Endothelial cell of umbilical vein (primary cell): ENCODE measurements around the gene FLRT2. TPM values are rescaled to one million over a fixed set of nuclear protein-coding genes. Genes with fewer than 3 reads are reported as not detected.
A peak's percentile ranks its signal among the peaks of the same experiment; 100 is the strongest.

Experiments used
- BruUV-seq: library from RNA; stranded (reverse); fragments of 400-500 nt; replicated peaks from 2 replicates; lab custom pipeline; 2021; lab: Mats Ljungman, UMichigan
- CTCF ChIA-PET: fragments of 300-600, 350-600 bp; sonication (Branson Sonifier 250); formaldehyde crosslinking; loops from one replicate; lab custom pipeline; 2021; ENCODE audit warnings: antibody characterized with exemption, inconsistent platforms; lab: Charles Lee
- POLR2A ChIA-PET: fragments of 300-600, 350-600 bp; sonication (Branson Sonifier 250); formaldehyde crosslinking; loops from one replicate; lab custom pipeline; 2021; ENCODE audit warnings: antibody characterized with exemption, inconsistent platforms; lab: Charles Lee
- DNase-seq: peaks from one replicate; pipeline ENCODE4 v3.0.0-alpha.2; 2011; ENCODE audit warnings: low read depth, low spot score
- FAIRE-seq: peaks from 2 replicates; lab custom pipeline; 2011; peaks lifted over from hg19 to GRCh38; lab: Jason Lieb, UNC
- H2AFZ ChIP-seq: 2 replicates; pipeline ENCODE4 v1.6.0; 2012; ENCODE audit warnings: low read depth, low read length, control low read depth, inconsistent platforms
- H3K27ac ChIP-seq: 2 replicates; pipeline ENCODE4 v1.5.1; 2011; ENCODE audit warnings: low read depth, mild to moderate bottlenecking, control low read depth, low read length, moderate library complexity; ENCODE audit not compliant: insufficient read depth
- H3K27me3 ChIP-seq, 2 experiments: 2 replicates each; pipeline versions ENCODE4 v1.6.0 to v1.6.1; 2011; ENCODE audit warnings: low read length in 2 of 2, mixed read lengths in 1 of 2; ENCODE audit not compliant: control insufficient read depth in 2 of 2, insufficient read depth in 2 of 2
- H3K36me3 ChIP-seq, 2 experiments: 2 replicates in 1 of 2; 3 replicates in 1 of 2; pipeline ENCODE4 v1.5.1; 2011; ENCODE audit warnings: low read length in 2 of 2, mild to moderate bottlenecking in 1 of 2, moderate library complexity in 1 of 2; ENCODE audit not compliant: control insufficient read depth in 2 of 2, insufficient read depth in 2 of 2; ENCODE audit errors: extremely low read depth in 1 of 2
- H3K4me1 ChIP-seq: 3 replicates; pipeline ENCODE4 v1.5.1; 2011; ENCODE audit warnings: mild to moderate bottlenecking, low read length; ENCODE audit not compliant: control insufficient read depth, insufficient read depth; ENCODE audit errors: extremely low read depth
- H3K4me2 ChIP-seq: 2 replicates; pipeline ENCODE4 v1.6.1; 2011; ENCODE audit warnings: low read length, control low read depth, mixed read lengths; ENCODE audit not compliant: insufficient read depth
- H3K4me3 ChIP-seq, 3 experiments: fragments of 200-600 bp in 1 of 3; sonication (generic), shearing (Covaris generic) in 1 of 3; replicated peaks in 1 of 3; 2 replicates each; pipeline ENCODE4 v1.5.1; 2011 to 2016; ENCODE audit warnings: control low read depth in 3 of 3, low read length in 3 of 3, mild to moderate bottlenecking in 2 of 3, inconsistent platforms in 1 of 3, low read depth in 1 of 3, moderate library complexity in 1 of 3; ENCODE audit not compliant: insufficient read depth in 1 of 3
- H3K79me2 ChIP-seq: 2 replicates; pipeline ENCODE4 v1.6.0; 2012; ENCODE audit warnings: low read length, inconsistent platforms; ENCODE audit not compliant: control insufficient read depth, insufficient read depth
- H3K9ac ChIP-seq: replicated peaks from 2 replicates; pipeline ENCODE3; 2011; ENCODE audit warnings: low read length, control low read depth; ENCODE audit not compliant: insufficient read depth; ENCODE audit errors: extremely low read depth
- H3K9me1 ChIP-seq: replicated peaks from 3 replicates; pipeline ENCODE4 v1.6.0; 2011; ENCODE audit warnings: mild to moderate bottlenecking, low read length; ENCODE audit not compliant: control insufficient read depth, insufficient read depth; ENCODE audit errors: extremely low read depth
- H3K9me3 ChIP-seq: replicated peaks from 2 replicates; pipeline ENCODE4 v1.5.1; 2012; ENCODE audit warnings: low read length, inconsistent platforms; ENCODE audit not compliant: control insufficient read depth, insufficient read depth
- H4K20me1 ChIP-seq: replicated peaks from 2 replicates; pipeline ENCODE3; 2011; ENCODE audit warnings: mild to moderate bottlenecking, low read length; ENCODE audit not compliant: control insufficient read depth, insufficient read depth; ENCODE audit errors: extremely low read depth
- EZH2 ChIP-seq: IDR thresholded peaks from 2 replicates; pipeline ENCODE4 v1.6.1; 2012; ENCODE audit warnings: borderline replicate concordance, low read depth, mild to moderate bottlenecking, moderate library complexity, low read length, inconsistent platforms; ENCODE audit not compliant: severe bottlenecking
- FOS ChIP-seq: IDR thresholded peaks from 2 replicates; pipeline ENCODE4 v1.6.1; 2011; ENCODE audit warnings: mild to moderate bottlenecking, low read length, moderate library complexity, borderline replicate concordance; ENCODE audit not compliant: insufficient read depth
- GATA2 ChIP-seq: IDR thresholded peaks from 2 replicates; pipeline ENCODE4 v1.7.0; 2011; ENCODE audit warnings: low read depth, mild to moderate bottlenecking, moderate library complexity, mixed read lengths, low read length; ENCODE audit not compliant: insufficient read length, insufficient read depth
- JUN ChIP-seq: IDR thresholded peaks from 2 replicates; pipeline ENCODE4 v1.6.1; 2011; ENCODE audit warnings: borderline replicate concordance, low read depth; ENCODE audit not compliant: insufficient read length, insufficient read depth
- MYC ChIP-seq: IDR thresholded peaks from one replicate; pipeline ENCODE4 v1.6.1; 2011; ENCODE audit warnings: mild to moderate bottlenecking, low read depth, low read length
- POLR2A ChIP-seq: IDR thresholded peaks from 2 replicates; pipeline ENCODE4 v1.6.1; 2012; ENCODE audit warnings: low read depth, mild to moderate bottlenecking, control low read depth, low read length
- POLR2AphosphoS5 ChIP-seq: IDR thresholded peaks from 2 replicates; pipeline ENCODE4 v1.6.1; 2012; ENCODE audit warnings: low read depth, mild to moderate bottlenecking, control low read depth, low read length, moderate library complexity; ENCODE audit not compliant: insufficient read depth
- dilution Hi-C: fragments of 300-500 bp; cut with MboI; formaldehyde crosslinking; loops from one replicate; pipeline ENCODE4 v1.15.0; 2019; ENCODE audit warnings: low sequenced_read_pairs; ENCODE audit not compliant: extremely low pct_ligation_motif_present
- intact Hi-C: fragments of 100-400 bp; cut with micrococcal nuclease; formaldehyde crosslinking; loops from one replicate; pipeline ENCODE4 v1.10.0; 2022
- polyA plus RNA-seq, 4 experiments: library from polyadenylated mRNA; depleted of rRNA in 3 of 4; stranded (reverse) in 3 of 4; unstranded in 1 of 4; fragments of >200 nt; gene quantifications; 2 replicates each; pipeline versions ENCODE4 v1.2.1 to v1.2.3, GENCODE V29; 2011 to 2012; ENCODE audit warnings: missing spikeins in 1 of 4
- total RNA-seq: library from RNA; stranded (reverse); gene quantifications from 2 replicates; pipeline ENCODE4 v1.2.3, GENCODE V29; 2021
- TF ChIP-seq, protein P1 (sequence below), 2 donors: IDR thresholded peaks; 1 replicate in 1 of 2; 2 replicates in 1 of 2; pipeline ENCODE4 v1.5.1; 2011; ENCODE audit warnings: low read length in 2 of 2, mild to moderate bottlenecking in 2 of 2, moderate library complexity in 2 of 2, control low read depth in 1 of 2, inconsistent platforms in 1 of 2, low read depth in 1 of 2; ENCODE audit not compliant: insufficient read depth in 1 of 2; ENCODE audit errors: extremely low read depth in 1 of 2
- TF ChIP-seq, protein P2 (sequence below): IDR thresholded peaks from 2 replicates; pipeline ENCODE4 v1.6.1; 2011; ENCODE audit not compliant: insufficient read depth, insufficient read length

FLRT2 gene
- total and polyA plus RNA-seq, 2 donors (not counting 3 experiments of a cell fraction or from before 2014, with no cell fraction given): 202 to 229 TPM

DNA sequence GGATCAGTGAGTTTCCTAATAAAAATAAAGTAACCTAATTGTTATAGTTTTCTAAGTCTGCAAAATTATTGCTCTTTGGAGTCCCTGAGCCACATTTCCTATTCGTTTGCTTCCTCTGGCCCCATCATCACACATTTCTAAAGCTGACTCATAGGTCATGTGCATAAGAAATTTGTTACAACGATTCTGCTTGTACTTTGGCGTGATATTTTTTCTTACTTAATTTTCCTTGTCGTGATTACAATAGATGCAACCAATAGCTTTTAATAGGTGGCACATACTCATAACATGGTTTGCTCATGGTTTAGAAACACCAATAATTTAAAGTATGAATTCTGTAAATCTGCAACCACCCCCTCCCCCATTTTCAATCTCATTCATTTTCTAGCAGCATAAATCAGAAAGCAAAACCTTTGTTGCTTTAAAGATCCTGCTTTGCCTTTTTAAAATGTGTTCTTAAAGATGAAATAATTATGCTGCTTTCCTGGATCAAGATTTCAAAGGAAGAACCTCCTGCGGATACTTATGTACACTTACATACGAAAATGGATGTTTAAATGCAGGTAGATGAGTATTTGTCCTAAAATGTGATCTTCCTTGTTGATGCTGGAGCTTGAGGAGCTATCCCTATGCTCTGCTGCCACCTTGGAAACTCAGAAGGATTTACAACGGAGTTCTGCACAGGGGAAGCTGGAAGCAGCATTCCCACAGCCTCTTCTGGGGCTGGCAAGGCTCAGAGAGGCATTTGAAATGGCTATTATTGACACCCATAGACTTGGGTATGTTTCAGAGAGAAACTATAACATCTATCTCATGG lies 1.7 kb upstream of the FLRT2 start:
- intact Hi-C loops (loop anchor here (1.0 to 5.0 kb wide), 21 partner anchors 53 to 1711 kb away; no protein-coding TSS in a partner anchor), dilution Hi-C loops (no loop called here)
- Histone ChIP-seq H3K27me3 (no peaks in the 10 kb centered on the region), H4K20me1 (no peaks in the 10 kb centered on the region), H3K4me3 (peak overlapping the region; percentile 38 to 94 (median 93)), H2AFZ (peak overlapping the region; percentile 79), H3K9me1 (no peaks in the 10 kb centered on the region), H3K36me3 (no peaks in the 10 kb centered on the region), H3K4me1 (peaks cover 19% of the 10 kb centered on the region), H3K9ac (peak overlapping the region; percentile 97), H3K27ac (peak overlapping the region; percentile 93), H3K79me2 (peaks cover 10% of the 10 kb centered on the region), H3K4me2 (peak overlapping the region; percentile 97), H3K9me3 (no peaks in the 10 kb centered on the region)
- ChIA-PET POLR2A (interaction anchor here (0.5 to 5.1 kb wide), 13 partner anchors 8 to 1552 kb away, joined by 3 to 31 read pairs (median 3); no protein-coding TSS in a partner anchor), CTCF (interaction anchor here (0.7 to 4.0 kb wide), 30 partner anchors 9 to 1522 kb away, joined by 3 to 24 read pairs (median 5); no protein-coding TSS in a partner anchor)
- TF ChIP-seq POLR2AphosphoS5: peak; percentile 22
- TF ChIP-seq JUN: peak; percentile 82
- TF ChIP-seq, protein P1, sequence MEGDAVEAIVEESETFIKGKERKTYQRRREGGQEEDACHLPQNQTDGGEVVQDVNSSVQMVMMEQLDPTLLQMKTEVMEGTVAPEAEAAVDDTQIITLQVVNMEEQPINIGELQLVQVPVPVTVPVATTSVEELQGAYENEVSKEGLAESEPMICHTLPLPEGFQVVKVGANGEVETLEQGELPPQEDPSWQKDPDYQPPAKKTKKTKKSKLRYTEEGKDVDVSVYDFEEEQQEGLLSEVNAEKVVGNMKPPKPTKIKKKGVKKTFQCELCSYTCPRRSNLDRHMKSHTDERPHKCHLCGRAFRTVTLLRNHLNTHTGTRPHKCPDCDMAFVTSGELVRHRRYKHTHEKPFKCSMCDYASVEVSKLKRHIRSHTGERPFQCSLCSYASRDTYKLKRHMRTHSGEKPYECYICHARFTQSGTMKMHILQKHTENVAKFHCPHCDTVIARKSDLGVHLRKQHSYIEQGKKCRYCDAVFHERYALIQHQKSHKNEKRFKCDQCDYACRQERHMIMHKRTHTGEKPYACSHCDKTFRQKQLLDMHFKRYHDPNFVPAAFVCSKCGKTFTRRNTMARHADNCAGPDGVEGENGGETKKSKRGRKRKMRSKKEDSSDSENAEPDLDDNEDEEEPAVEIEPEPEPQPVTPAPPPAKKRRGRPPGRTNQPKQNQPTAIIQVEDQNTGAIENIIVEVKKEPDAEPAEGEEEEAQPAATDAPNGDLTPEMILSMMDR (IDR thresholded peaks at IDR 0.05; ENCODE audit: extremely low read depth in 1 of 2, insufficient read depth in 1 of 2, low read depth in 1 of 2, low read length in 2 of 2): peak; percentile 52 to 65
- TF ChIP-seq, protein P2, sequence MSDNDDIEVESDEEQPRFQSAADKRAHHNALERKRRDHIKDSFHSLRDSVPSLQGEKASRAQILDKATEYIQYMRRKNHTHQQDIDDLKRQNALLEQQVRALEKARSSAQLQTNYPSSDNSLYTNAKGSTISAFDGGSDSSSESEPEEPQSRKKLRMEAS: no peak
- no peak for TF ChIP-seq GATA2
- no peak for TF ChIP-seq MYC
- peak; percentile 39 for TF ChIP-seq POLR2A
- TF ChIP-seq FOS: peak; percentile 82
- no peak for TF ChIP-seq EZH2
- DNase-seq (peak; percentile 94), FAIRE-seq (peak; percentile 73)
- BruUV-seq: no TSS peak
